Gastrocnemius medialis (tissue), 4 donors: ENCODE results near the gene DLX4. TPM values are rescaled to one million over a fixed set of nuclear protein-coding genes. Genes with fewer than 3 reads are reported as not detected.

Source experiments
- ATAC-seq, 2 donors: fragments of 150-250 bp; one replicate each; pipeline ENCODE4 v1.9.1; 2016
- DNase-seq, 2 donors: peaks; one replicate each; pipeline ENCODE4 v3.0.0-alpha.2; 2019
- H3K27ac ChIP-seq, 4 donors: fragments of 200-600 bp; sonication (generic); 1 replicate in 1 of 4; 2 replicates in 3 of 4; pipeline ENCODE4 v1.5.1; 2016 to 2018; ENCODE audit warnings: mild to moderate bottlenecking in 2 of 4, moderate library complexity in 1 of 4
- H3K27me3 ChIP-seq, 3 donors: fragments of 200-600 bp; sonication (generic) in 2 of 3; 1 replicate in 1 of 3; 2 replicates in 2 of 3; pipeline versions ENCODE4 v1.5.1 to v1.6.0; 2016 to 2019; ENCODE audit warnings: mild to moderate bottlenecking in 1 of 3, moderate library complexity in 1 of 3
- H3K36me3 ChIP-seq, 2 donors: fragments of 200-600 bp; sonication (generic) in 1 of 2; one replicate each; pipeline ENCODE4 v1.5.1; 2017 to 2018
- H3K4me1 ChIP-seq, 2 donors: fragments of 200-600 bp; sonication (generic) in 1 of 2; one replicate each; pipeline ENCODE4 v1.5.1; 2016 to 2017; ENCODE audit warnings: mild to moderate bottlenecking in 2 of 2
- H3K4me3 ChIP-seq, 4 donors: fragments of 200-600 bp; sonication (generic) in 3 of 4; 1 replicate in 1 of 4; 2 replicates in 3 of 4; pipeline ENCODE4 v1.5.1; 2016 to 2019; ENCODE audit warnings: mild to moderate bottlenecking in 2 of 4
- H3K9me3 ChIP-seq, 3 donors: fragments of 200-600 bp; sonication (generic) in 2 of 3; 1 replicate in 1 of 3; 2 replicates in 2 of 3; pipeline ENCODE4 v1.5.1; 2016 to 2019
- CTCF ChIP-seq, 5 experiments: fragments of 450-650 bp in 3 of 5; fragments of 200-600 bp in 2 of 5; sonication (generic) in 2 of 5; IDR thresholded peaks in 4 of 5; conservative IDR thresholded peaks in 1 of 5; 1 replicate in 4 of 5; 2 replicates in 1 of 5; pipeline ENCODE4 v1.5.1; 2016 to 2019; ENCODE audit warnings: antibody characterized with exemption in 5 of 5, mild to moderate bottlenecking in 3 of 5, moderate library complexity in 3 of 5
- POLR2A ChIP-seq, 2 donors: fragments of 450-650 bp; IDR thresholded peaks; one replicate each; pipeline ENCODE4 v1.6.1; 2017; ENCODE audit warnings: antibody characterized with exemption in 2 of 2, mild to moderate bottlenecking in 2 of 2, moderate library complexity in 2 of 2
- in situ Hi-C, 4 donors: fragments of 200-750 bp; cut with MboI; loops; one replicate each; pipeline versions ENCODE4 v1.15.0 to v1.8.0; 2017; ENCODE audit warnings: low sequenced_read_pairs in 4 of 4
- intact Hi-C: fragments of 100-400 bp; cut with DNase I; formaldehyde crosslinking; loops from one replicate; pipeline ENCODE4 v1.15.1; 2023; ENCODE audit warnings: low total_unique reads
- total RNA-seq, 4 donors: library from RNA; depleted of rRNA; stranded (reverse); fragments of >200 nt; gene quantifications; one replicate each; pipeline versions ENCODE4 v1.1.0 to v1.2.3, GENCODE V29; 2016

Gene DLX4
- total RNA-seq, 4 donors from 2014 or later: not detected

DNA sequence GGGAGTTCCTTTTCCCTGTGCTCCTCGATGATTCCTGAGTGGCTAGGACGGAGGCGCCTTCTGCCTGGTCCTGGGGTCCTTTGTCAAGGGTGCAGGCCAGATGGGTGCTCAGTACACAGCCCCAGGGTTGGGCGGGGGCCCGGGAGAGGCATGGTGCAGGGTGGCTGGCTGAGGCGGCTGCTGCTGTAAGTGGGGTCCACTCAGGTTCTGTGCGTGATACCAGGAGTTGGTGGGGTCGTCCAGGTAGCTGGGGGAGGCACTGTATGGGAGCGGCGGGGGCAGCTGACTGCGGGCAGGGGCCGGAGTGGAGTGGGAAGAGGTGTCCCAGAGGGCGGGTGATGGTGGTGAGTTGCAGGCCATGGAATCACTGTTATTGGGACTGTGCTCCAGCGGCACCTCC, 22.4 kb downstream of the DLX4 start:
- H3K36me3 ChIP-seq: no peaks in the 10 kb centered on the region
- TF ChIP-seq POLR2A (IDR thresholded peaks at IDR 0.05) (no peak), CTCF (IDR thresholded peaks at IDR 0.05 in 4 of 5, conservative IDR thresholded peaks at IDR 0.05 in 1 of 5) (no peak)
- H3K27me3 ChIP-seq: peaks cover 70 to 82% (median 77%) of the 10 kb centered on the region in 3 donors
- peaks cover under 1 to 13% of the 10 kb centered on the region in 2 donors for H3K4me1 ChIP-seq
- DNase-seq (no peak), ATAC-seq (no peak)
- in situ Hi-C loops (loop anchor here (10.0 to 25.0 kb wide), 4 partner anchors 117 to 429 kb away; no protein-coding TSS in a partner anchor), intact Hi-C loops (no loop called here)
- H3K27ac ChIP-seq: no peak overlapping the region
- H3K4me3 ChIP-seq: no peak overlapping the region
- H3K9me3 ChIP-seq: no peaks in the 10 kb centered on the region

DNA sequence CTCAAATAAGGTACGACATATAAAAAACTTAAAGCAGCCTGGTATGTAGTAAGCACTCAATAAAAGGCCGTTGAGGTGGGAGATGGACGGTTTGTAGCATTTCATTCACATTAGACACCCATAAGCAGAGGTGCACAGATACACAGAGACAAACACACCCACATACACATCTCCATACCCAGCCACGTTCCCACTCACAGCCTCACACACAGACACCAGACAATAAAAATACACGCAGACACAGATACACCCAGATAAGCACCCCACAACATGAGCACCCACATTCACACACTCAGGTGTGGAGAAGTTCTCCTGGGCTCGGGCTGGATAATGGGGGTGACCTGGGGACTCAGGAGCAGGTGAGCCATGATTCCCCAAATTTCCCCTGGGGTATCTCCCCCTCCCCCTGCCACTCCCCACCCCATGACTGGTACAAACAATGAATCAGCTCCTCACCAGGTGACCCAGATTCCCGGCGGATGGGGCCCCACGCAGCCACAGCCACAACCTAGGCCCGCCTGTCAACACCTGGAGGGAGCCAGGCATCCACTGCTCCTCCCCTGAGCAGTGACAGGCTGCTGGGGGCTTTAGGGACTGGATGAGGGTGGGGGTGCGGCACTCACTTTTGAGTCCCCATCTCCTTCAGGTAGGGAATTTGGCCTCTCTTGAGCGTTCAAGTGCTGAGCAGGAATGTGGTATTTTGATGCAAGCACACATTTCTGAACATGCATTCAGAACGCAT, 23.4 kb downstream of the DLX4 start:
- Histone ChIP-seq H3K36me3 (no peaks in the 10 kb centered on the region), H3K27me3 (peaks cover 73 to 75% (median 75%) of the 10 kb centered on the region in 3 donors), H3K9me3 (no peaks in the 10 kb centered on the region), H3K4me1 (peaks cover 5 to 21% of the 10 kb centered on the region in 2 donors), H3K4me3 (no peak overlapping the region), H3K27ac (no peak overlapping the region)
- intact Hi-C loops: no loop called here
- in situ Hi-C loops: loop anchor here (10.0 to 25.0 kb wide), 4 partner anchors 118 to 430 kb away; no protein-coding TSS in a partner anchor
- ATAC-seq: no peak
- TF ChIP-seq CTCF (IDR thresholded peaks at IDR 0.05 in 4 of 5, conservative IDR thresholded peaks at IDR 0.05 in 1 of 5): no peak
- TF ChIP-seq POLR2A (IDR thresholded peaks at IDR 0.05): no peak
- DNase-seq: no peak

- no peak for DNase-seq
- H3K36me3 ChIP-seq: no peaks in the 10 kb centered on the region
- peaks cover 5 to 21% of the 10 kb centered on the region in 2 donors for H3K4me1 ChIP-seq
- H3K27me3 ChIP-seq: peaks cover 67 to 75% (median 71%) of the 10 kb centered on the region in 3 donors
- ATAC-seq: no peak
- intact Hi-C loops: no loop called here
- no peak overlapping the region for H3K27ac ChIP-seq
- in situ Hi-C loops: loop anchor here (10.0 to 25.0 kb wide), 4 partner anchors 118 to 431 kb away; no protein-coding TSS in a partner anchor
- TF ChIP-seq CTCF (IDR thresholded peaks at IDR 0.05 in 4 of 5, conservative IDR thresholded peaks at IDR 0.05 in 1 of 5) (no peak), POLR2A (IDR thresholded peaks at IDR 0.05) (no peak)
- peak overlapping the region; percentile 24 to 54 (median 38) for H3K4me3 ChIP-seq
- H3K9me3 ChIP-seq: no peaks in the 10 kb centered on the region
These were observed 24.0 kb downstream of the DLX4 start for GRCh38 chr17:49992933-49993422.

DNA sequence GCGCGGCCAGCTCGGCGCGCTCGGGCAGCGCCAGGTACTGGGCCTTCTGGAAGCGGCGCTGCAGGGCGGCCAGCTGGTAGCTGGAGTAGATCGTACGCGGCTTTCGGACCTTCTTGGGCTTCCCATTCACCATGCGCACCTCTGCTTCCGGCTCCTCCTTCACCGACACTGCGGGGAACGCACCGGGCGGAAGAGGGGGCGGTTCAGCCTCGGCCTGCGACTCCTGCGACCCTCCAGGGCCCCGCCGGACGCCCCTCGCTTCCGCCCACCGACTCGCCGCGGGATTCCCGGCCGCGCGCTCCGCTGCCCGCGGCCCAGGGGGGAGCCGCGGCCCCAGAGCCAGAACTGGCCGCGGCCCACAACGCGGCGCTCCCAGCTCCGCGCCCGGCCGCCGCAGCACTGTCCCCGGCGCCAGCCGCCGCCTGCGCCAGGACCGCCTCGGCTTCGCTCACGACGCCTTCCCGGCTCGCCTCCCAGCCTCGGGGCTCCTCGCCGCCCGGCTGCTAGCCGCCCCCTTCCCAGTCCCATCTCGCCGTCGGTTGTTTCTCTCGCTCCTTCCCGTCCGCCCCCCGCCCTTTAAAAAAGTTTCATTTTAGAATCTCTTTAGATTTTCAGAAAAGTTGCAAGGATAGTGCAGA, 24.6 kb downstream of the DLX4 start:
- DNase-seq: no peak
- no peak for ATAC-seq
- in situ Hi-C loops: loop anchor here (10.0 to 25.0 kb wide), 4 partner anchors 119 to 431 kb away; no protein-coding TSS in a partner anchor
- Histone ChIP-seq H3K9me3 (no peaks in the 10 kb centered on the region), H3K27ac (no peak overlapping the region), H3K4me1 (peaks cover 5 to 21% of the 10 kb centered on the region in 2 donors), H3K36me3 (no peaks in the 10 kb centered on the region), H3K4me3 (peak overlapping the region; percentile 24 to 54 (median 40)), H3K27me3 (peaks cover 62 to 70% (median 69%) of the 10 kb centered on the region in 3 donors)
- TF ChIP-seq CTCF (IDR thresholded peaks at IDR 0.05 in 4 of 5, conservative IDR thresholded peaks at IDR 0.05 in 1 of 5) (no peak), POLR2A (IDR thresholded peaks at IDR 0.05) (no peak)
- intact Hi-C loops: no loop called here
